ENCODE results near the gene PPP2R2C.

- TF ChIP-seq CTCF (IDR thresholded peaks at IDR 0.05 in 8 of 11, conservative IDR thresholded peaks at IDR 0.05 in 3 of 11): no peak
- TF ChIP-seq POLR2A (IDR thresholded peaks at IDR 0.05): no peak
- TF ChIP-seq POLR2AphosphoS5 (IDR thresholded peaks at IDR 0.05): no peak
Measured at GRCh38 chr4:6404611-6405396, 67.6 kb downstream of the PPP2R2C start.
